MCF 10A (cell line): ENCODE measurements around the gene KREMEN1. TPM values are rescaled to one million over a fixed set of nuclear protein-coding genes. Genes with fewer than 3 reads are reported as not detected.

Experiments
- BruUV-seq: library from RNA; stranded (reverse); fragments of 400-500 nt; replicated peaks from 2 replicates; lab custom pipeline; 2021; lab: Mats Ljungman, UMichigan
- CTCF ChIA-PET: fragments of 300-600 bp; sonication (Branson Sonifier 250); formaldehyde crosslinking; extraction: SDS; loops from one replicate; lab custom pipeline; 2021; ENCODE audit warnings: antibody characterized with exemption, inconsistent platforms; lab: Yijun Ruan, JAX
- POLR2A ChIA-PET: fragments of 300-600, 350-650 bp; sonication (Branson Sonifier 250); formaldehyde crosslinking; extraction: SDS; loops from one replicate; lab custom pipeline; 2020; ENCODE audit warnings: antibody characterized with exemption, inconsistent platforms; lab: Yijun Ruan, JAX
- DNase-seq: peaks from one replicate; pipeline ENCODE4 v3.0.0-alpha.2; 2018; ENCODE audit not compliant: unreplicated experiment
- H3K27ac Mint-ChIP-seq: one replicate; pipeline ENCODE4 v1.8.0; 2022; ENCODE audit warnings: mild to moderate bottlenecking, low read depth, mixed read lengths; ENCODE audit not compliant: unreplicated experiment
- H3K27me3 Mint-ChIP-seq: one replicate; pipeline ENCODE4 v1.8.0; 2022; ENCODE audit warnings: mixed read lengths; ENCODE audit not compliant: insufficient read depth, unreplicated experiment
- H3K36me3 Mint-ChIP-seq: one replicate; pipeline ENCODE4 v1.8.0; 2022; ENCODE audit warnings: mild to moderate bottlenecking, moderate library complexity, mixed read lengths; ENCODE audit not compliant: insufficient read depth, unreplicated experiment
- H3K4me1 Mint-ChIP-seq: one replicate; pipeline ENCODE4 v1.8.0; 2022; ENCODE audit warnings: mixed read lengths; ENCODE audit not compliant: insufficient read depth, unreplicated experiment
- H3K4me3 Mint-ChIP-seq: one replicate; pipeline ENCODE4 v1.8.0; 2022; ENCODE audit warnings: mild to moderate bottlenecking, moderate library complexity, mixed read lengths; ENCODE audit not compliant: unreplicated experiment
- H3K9me3 Mint-ChIP-seq: one replicate; pipeline ENCODE4 v1.8.0; 2022; ENCODE audit warnings: mixed read lengths; ENCODE audit not compliant: unreplicated experiment
- intact Hi-C: fragments of 100-400 bp; cut with micrococcal nuclease; formaldehyde crosslinking; loops from 2 replicates; pipeline ENCODE4 v1.14.1; 2022
- total RNA-seq: library from RNA; stranded (reverse); gene quantifications from 2 replicates; pipeline ENCODE4 v1.2.3, GENCODE V29; 2022
- TF ChIP-seq, protein P1 (sequence below): fragments of 200-600 bp; IDR thresholded peaks from one replicate; pipeline ENCODE4 v1.8.0; 2022; ENCODE audit warnings: antibody characterized with exemption, mild to moderate bottlenecking; ENCODE audit not compliant: unreplicated experiment

Gene KREMEN1
- total RNA-seq, 1 experiment from 2014 or later, result 3.6 TPM

DNA sequence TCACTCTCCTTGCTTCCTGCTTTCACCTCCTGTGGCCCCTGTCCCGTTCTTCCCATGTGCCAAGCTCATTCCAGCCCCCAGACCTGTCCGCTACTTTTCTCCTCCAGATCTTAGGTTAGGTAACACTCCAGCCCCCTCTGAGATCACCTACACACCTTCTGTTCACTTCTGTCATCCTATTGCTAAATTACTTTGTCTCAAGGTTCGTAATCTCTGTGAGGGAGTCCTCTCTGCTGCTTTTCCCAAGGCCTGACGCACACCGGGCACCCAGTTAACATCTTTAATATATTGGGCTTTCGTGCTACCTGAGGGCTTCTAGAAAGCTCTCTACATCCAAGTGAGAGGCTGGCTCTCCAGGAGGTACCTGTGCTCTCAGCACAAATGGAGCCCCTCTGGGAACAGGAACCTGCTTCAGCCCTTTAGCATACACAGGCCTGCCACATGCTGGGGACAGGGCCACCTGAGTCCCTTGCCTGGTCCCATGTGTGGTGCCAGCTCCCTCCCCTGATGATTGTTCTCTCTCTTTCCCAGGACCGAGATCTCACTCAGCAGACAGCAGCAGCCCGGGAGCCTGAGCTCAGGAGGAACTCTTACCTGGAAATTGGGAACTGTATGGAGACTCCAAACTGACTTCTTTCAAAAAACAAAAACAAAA lies 19.7 kb upstream of the KREMEN1 start:
- DNase-seq, result no peak
- no peak overlapping the region for H3K4me3 Mint-ChIP-seq
- intact Hi-C loops, result no loop called here
- no peaks in the 10 kb centered on the region for H3K27me3 Mint-ChIP-seq
- H3K27ac Mint-ChIP-seq, result no peak overlapping the region
- H3K9me3 Mint-ChIP-seq, result no peaks in the 10 kb centered on the region
- ChIA-PET CTCF (interaction anchor here (0.9 to 1.6 kb wide), 3 partner anchors 12 to 192 kb away, joined by 4 to 13 read pairs (median 7); no protein-coding TSS in a partner anchor), POLR2A (no interaction called here)
- TF ChIP-seq, protein P1, sequence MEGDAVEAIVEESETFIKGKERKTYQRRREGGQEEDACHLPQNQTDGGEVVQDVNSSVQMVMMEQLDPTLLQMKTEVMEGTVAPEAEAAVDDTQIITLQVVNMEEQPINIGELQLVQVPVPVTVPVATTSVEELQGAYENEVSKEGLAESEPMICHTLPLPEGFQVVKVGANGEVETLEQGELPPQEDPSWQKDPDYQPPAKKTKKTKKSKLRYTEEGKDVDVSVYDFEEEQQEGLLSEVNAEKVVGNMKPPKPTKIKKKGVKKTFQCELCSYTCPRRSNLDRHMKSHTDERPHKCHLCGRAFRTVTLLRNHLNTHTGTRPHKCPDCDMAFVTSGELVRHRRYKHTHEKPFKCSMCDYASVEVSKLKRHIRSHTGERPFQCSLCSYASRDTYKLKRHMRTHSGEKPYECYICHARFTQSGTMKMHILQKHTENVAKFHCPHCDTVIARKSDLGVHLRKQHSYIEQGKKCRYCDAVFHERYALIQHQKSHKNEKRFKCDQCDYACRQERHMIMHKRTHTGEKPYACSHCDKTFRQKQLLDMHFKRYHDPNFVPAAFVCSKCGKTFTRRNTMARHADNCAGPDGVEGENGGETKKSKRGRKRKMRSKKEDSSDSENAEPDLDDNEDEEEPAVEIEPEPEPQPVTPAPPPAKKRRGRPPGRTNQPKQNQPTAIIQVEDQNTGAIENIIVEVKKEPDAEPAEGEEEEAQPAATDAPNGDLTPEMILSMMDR, result no peak
- BruUV-seq, result no TSS peak
- no peaks in the 10 kb centered on the region for H3K4me1 Mint-ChIP-seq
- peaks cover 19% of the 10 kb centered on the region for H3K36me3 Mint-ChIP-seq

DNA sequence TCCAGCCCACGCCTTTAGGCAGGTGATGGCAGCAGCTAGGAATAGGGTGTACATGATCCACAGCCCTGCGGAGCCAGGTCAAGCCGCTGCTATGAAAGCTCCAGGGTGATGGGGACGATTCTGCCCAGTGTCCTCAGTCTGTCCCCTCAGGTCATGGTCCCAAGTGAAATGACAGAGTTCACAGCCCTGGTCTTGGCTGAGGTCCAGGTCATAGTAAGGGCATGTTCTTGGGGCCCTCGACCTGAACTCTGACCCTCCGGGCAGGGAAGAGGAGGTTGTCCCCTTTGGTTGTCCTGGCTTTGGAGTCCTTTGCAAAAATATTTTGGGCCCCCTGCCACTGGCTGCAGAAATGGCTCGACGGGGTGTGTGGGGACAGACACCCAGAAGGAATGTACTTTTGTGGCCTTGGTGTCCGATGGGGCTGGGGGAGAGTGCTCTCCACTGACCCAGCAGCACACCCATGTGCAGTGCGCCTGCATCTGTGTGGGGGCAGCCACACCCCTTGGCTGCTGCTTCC lies 18.5 kb upstream of the KREMEN1 start:
- CTCF ChIA-PET, result interaction anchor here (0.9 to 3.6 kb wide), 4 partner anchors 11 to 199 kb away, joined by 4 to 18 read pairs (median 4); no protein-coding TSS in a partner anchor
- H3K4me1 Mint-ChIP-seq, result no peaks in the 10 kb centered on the region
- no peaks in the 10 kb centered on the region for H3K9me3 Mint-ChIP-seq
- no peak overlapping the region for H3K4me3 Mint-ChIP-seq
- BruUV-seq, result no TSS peak
- H3K36me3 Mint-ChIP-seq, result peaks cover 14% of the 10 kb centered on the region
- intact Hi-C loops, result no loop called here
- TF ChIP-seq, protein P1, result no peak
- DNase-seq, result no peak
- POLR2A ChIA-PET, result interaction anchor here (0.7 kb wide), 1 partner anchor 1087 kb away, joined by 3 read pairs; no protein-coding TSS in a partner anchor
- H3K27ac Mint-ChIP-seq, result no peak overlapping the region
- no peaks in the 10 kb centered on the region for H3K27me3 Mint-ChIP-seq

DNA sequence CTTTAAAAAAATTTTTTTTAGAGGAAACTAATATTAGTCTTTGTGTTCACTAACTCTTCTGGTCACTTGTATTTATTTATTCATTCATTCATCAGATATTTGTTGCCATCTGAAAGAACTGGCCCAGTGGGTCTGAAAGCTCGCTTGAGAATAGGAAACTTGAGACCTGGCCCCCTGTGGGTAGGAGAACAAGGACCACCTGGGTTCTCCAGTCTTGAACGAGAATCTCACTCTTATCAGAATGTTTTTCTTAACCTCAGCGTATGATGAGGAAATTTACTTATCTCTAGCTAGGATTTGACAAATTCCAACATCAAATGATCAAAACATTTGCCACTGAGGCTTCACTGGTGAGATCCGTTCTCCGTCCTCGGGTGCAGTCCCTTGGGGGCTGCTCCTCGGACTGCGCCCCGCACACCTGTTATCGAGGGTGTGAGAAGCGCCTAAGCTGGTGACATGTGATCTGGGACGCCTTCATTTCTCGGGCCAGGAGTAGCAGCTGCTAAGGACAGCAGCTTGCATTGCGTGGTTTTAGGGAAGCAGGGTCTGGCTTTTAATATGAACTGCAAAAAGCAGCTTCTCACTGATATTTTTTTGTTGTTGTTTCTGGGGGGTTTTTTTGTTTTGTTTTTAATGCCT lies 17.5 kb upstream of the KREMEN1 start:
- Mint-ChIP-seq H3K4me3 (no peak overlapping the region), H3K4me1 (no peaks in the 10 kb centered on the region), H3K36me3 (peaks cover 14% of the 10 kb centered on the region), H3K9me3 (no peaks in the 10 kb centered on the region), H3K27ac (no peak overlapping the region), H3K27me3 (no peaks in the 10 kb centered on the region)
- CTCF ChIA-PET, result interaction anchor here (0.7 to 3.6 kb wide), 3 partner anchors 10 to 108 kb away, joined by 4 to 18 read pairs (median 5); no protein-coding TSS in a partner anchor
- POLR2A ChIA-PET, result interaction anchor here (0.8 kb wide), 1 partner anchor 200 kb away, joined by 3 read pairs; no protein-coding TSS in a partner anchor
- no peak for DNase-seq
- intact Hi-C loops, result no loop called here
- no TSS peak for BruUV-seq
- TF ChIP-seq, protein P1, result no peak

DNA sequence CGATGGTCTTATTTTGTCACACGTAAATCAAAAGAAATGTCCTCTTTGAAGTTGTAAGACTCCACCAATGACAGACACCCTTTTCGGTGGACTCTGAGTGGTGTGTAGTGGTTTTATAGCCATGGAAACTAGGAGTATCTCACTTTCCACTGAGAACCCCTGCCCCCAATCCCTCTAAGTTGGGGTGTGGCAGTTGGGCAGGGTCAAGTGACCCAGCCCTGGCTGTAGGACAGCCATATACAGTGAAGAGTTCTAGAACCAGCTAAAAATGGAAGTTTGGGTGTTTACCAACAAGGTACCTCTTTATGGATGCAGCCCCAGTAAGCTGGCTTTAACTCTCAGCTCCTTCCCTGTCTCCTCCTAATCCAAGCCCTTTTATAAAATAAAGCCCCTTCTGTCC lies 16.4 kb upstream of the KREMEN1 start:
- CTCF ChIA-PET, result interaction anchor here (0.7 to 3.6 kb wide), 3 partner anchors 16 to 189 kb away, joined by 3 to 18 read pairs (median 3); no protein-coding TSS in a partner anchor
- DNase-seq, result no peak
- TF ChIP-seq, protein P1, result no peak
- H3K27me3 Mint-ChIP-seq, result no peaks in the 10 kb centered on the region
- BruUV-seq, result no TSS peak
- no peak overlapping the region for H3K4me3 Mint-ChIP-seq
- peaks cover 7% of the 10 kb centered on the region for H3K36me3 Mint-ChIP-seq
- no peaks in the 10 kb centered on the region for H3K4me1 Mint-ChIP-seq
- H3K27ac Mint-ChIP-seq, result no peak overlapping the region
- intact Hi-C loops, result no loop called here
- H3K9me3 Mint-ChIP-seq, result no peaks in the 10 kb centered on the region
- POLR2A ChIA-PET, result interaction anchor here (2.0 kb wide), 1 partner anchor 14 kb away, joined by 5 read pairs; no protein-coding TSS in a partner anchor
